ENCODE results near the gene SUMO3. TPM values are rescaled to one million over a fixed set of nuclear protein-coding genes. Genes with fewer than 3 reads are reported as not detected.

Gene SUMO3
- polyA plus RNA-seq, 1 of the 3 experiments (the other 2 are of a cell fraction) = 125 TPM

DNA sequence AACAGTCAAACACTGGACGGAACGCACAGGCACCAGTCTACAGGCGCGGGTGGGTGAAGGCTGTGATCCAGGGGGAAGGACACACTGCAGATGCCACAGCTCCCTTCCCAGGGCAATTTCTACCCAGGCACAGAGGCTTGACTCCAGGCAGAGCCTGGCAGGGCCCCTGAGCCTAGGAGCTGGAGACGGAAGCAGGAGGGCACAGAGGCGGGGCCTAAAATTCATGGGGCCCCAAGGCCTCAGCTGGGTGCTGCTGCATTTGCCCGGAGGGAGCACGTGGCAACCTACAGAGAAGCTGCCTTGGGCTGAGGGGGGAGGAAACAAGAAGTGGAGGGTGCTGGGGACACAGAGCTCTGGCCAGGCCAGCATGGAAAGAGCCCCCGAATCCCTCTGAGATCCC, 57.5 kb downstream of the SUMO3 start (continued):
- TF ChIP-seq, protein P1, sequence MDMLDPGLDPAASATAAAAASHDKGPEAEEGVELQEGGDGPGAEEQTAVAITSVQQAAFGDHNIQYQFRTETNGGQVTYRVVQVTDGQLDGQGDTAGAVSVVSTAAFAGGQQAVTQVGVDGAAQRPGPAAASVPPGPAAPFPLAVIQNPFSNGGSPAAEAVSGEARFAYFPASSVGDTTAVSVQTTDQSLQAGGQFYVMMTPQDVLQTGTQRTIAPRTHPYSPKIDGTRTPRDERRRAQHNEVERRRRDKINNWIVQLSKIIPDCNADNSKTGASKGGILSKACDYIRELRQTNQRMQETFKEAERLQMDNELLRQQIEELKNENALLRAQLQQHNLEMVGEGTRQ (IDR thresholded peaks at IDR 0.05; ENCODE audit: borderline replicate concordance, low read depth, low read length) = no peak
- TF ChIP-seq RCOR1 (IDR thresholded peaks at IDR 0.05; ENCODE audit: low read length) (no peak), EZH2phosphoT487 (IDR thresholded peaks at IDR 0.05; ENCODE audit: borderline replicate concordance, low read depth) (no peak), POLR2AphosphoS5 (IDR thresholded peaks at IDR 0.05; ENCODE audit: low read depth, low read length) (no peak)
- TF ChIP-seq, protein P2, sequence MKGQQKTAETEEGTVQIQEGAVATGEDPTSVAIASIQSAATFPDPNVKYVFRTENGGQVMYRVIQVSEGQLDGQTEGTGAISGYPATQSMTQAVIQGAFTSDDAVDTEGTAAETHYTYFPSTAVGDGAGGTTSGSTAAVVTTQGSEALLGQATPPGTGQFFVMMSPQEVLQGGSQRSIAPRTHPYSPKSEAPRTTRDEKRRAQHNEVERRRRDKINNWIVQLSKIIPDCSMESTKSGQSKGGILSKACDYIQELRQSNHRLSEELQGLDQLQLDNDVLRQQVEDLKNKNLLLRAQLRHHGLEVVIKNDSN (IDR thresholded peaks at IDR 0.05; ENCODE audit: borderline replicate concordance, low read depth) = no peak

DNA sequence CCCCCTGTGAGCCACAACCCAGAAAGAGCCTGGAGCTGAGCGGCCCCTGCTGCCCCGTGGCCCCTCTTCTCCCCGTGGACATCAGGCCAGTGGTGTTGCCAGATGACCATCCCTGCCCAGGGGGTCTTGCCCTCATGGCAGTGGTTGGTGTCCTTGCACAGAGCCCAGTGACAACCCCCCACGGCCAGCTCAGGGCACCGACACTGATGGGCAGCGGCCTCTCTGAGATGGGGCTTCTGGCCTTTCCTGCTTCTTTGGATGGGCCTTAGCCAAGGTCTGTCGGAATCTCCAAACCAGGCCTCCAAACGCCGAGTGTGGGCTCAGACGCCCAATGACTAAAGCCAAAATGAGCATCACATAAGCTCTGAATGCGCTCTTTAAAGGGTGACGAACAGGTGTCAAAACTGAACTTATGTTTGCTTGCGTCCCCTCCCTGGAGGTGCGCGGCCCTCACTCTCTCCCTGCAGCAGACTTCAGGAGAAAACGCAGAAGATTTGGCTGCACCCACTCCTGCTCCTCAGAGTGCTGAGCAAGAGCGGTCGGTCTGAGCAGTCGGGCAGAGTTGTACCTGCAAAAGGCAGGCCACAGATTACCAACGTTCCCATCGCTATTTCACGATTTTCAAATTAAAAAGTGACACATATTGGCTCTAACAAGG, 58.1 kb downstream of the SUMO3 start:
- Histone ChIP-seq H3K4me1 (ENCODE audit: control insufficient read depth in 1 of 2, insufficient read depth in 2 of 2, low read depth in 1 of 2, low read length in 1 of 2) (peaks cover 0 to 2% of the 10 kb centered on the region in 2 experiments; a peak in 1 of 4 replicates), H3K4me3 (ENCODE audit: low read depth in 2 of 2, low read length in 1 of 2) (no peak overlapping the region), H3K9me2 (no peaks in the 10 kb centered on the region), H4K20me1 (ENCODE audit: insufficient read depth) (no peaks in the 10 kb centered on the region), H3K9ac (no peak overlapping the region), H3K4me2 (no peak overlapping the region), H3K27me3 (ENCODE audit: insufficient read depth) (no peaks in the 10 kb centered on the region), H2AFZ (ENCODE audit: low read depth) (no peak overlapping the region), H3F3A (replicated peaks; ENCODE audit: insufficient read depth) (no peaks in the 10 kb centered on the region), H3K9me3 (no peaks in the 10 kb centered on the region), H3K79me2 (ENCODE audit: insufficient read depth) (no peaks in the 10 kb centered on the region), H3K36me3 (replicated peaks in 1 of 2; ENCODE audit: control insufficient read depth in 1 of 2, insufficient read depth in 2 of 2, low read length in 1 of 2) (no peaks in the 10 kb centered on the region), H3K27ac (ENCODE audit: low read depth in 2 of 2, low read length in 1 of 2) (no peak overlapping the region)
- ChIA-PET POLR2A (no interaction called here), CTCF (interaction anchor here (1.1 to 1.5 kb wide), 3 partner anchors 8 to 34 kb away, joined by 3 to 6 read pairs (median 3); no protein-coding TSS in a partner anchor)
- no peak for DNase-seq
- WGBS (ENCODE audit: low lambda C conversion rate) = 82% methylated on average over 17 of the region's 22 CpGs
- TF ChIP-seq MEF2A (IDR thresholded peaks at IDR 0.05; ENCODE audit: borderline replicate concordance, low read depth) (no peak), SMC3 (IDR thresholded peaks at IDR 0.05; ENCODE audit: low read depth, low read length) (no peak), FOXJ3 (CRISPR knock-in tag; IDR thresholded peaks at IDR 0.05) (no peak), RXRA (IDR thresholded peaks at IDR 0.05; ENCODE audit: borderline replicate concordance, low read depth) (no peak), POLR2AphosphoS5 (IDR thresholded peaks at IDR 0.05; ENCODE audit: low read depth, low read length) (no peak), CHD2 (IDR thresholded peaks at IDR 0.05; ENCODE audit: low read length, partially characterized antibody) (no peak), JUND (IDR thresholded peaks at IDR 0.05) (no peak), SIN3A (IDR thresholded peaks at IDR 0.05; ENCODE audit: borderline replicate concordance, low read depth, low read length) (no peak), YY1 (IDR thresholded peaks at IDR 0.05; ENCODE audit: low read depth) (no peak), FOSL2 (IDR thresholded peaks at IDR 0.05; ENCODE audit: borderline replicate concordance, low read depth) (no peak), RCOR1 (IDR thresholded peaks at IDR 0.05; ENCODE audit: low read length) (no peak), MXI1 (IDR thresholded peaks at IDR 0.05; ENCODE audit: low read depth, low read length) (no peak)
- TF ChIP-seq, protein P3, sequence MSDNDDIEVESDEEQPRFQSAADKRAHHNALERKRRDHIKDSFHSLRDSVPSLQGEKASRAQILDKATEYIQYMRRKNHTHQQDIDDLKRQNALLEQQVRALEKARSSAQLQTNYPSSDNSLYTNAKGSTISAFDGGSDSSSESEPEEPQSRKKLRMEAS (IDR thresholded peaks at IDR 0.05; ENCODE audit: low read depth) = no peak
- TF ChIP-seq, protein P4, sequence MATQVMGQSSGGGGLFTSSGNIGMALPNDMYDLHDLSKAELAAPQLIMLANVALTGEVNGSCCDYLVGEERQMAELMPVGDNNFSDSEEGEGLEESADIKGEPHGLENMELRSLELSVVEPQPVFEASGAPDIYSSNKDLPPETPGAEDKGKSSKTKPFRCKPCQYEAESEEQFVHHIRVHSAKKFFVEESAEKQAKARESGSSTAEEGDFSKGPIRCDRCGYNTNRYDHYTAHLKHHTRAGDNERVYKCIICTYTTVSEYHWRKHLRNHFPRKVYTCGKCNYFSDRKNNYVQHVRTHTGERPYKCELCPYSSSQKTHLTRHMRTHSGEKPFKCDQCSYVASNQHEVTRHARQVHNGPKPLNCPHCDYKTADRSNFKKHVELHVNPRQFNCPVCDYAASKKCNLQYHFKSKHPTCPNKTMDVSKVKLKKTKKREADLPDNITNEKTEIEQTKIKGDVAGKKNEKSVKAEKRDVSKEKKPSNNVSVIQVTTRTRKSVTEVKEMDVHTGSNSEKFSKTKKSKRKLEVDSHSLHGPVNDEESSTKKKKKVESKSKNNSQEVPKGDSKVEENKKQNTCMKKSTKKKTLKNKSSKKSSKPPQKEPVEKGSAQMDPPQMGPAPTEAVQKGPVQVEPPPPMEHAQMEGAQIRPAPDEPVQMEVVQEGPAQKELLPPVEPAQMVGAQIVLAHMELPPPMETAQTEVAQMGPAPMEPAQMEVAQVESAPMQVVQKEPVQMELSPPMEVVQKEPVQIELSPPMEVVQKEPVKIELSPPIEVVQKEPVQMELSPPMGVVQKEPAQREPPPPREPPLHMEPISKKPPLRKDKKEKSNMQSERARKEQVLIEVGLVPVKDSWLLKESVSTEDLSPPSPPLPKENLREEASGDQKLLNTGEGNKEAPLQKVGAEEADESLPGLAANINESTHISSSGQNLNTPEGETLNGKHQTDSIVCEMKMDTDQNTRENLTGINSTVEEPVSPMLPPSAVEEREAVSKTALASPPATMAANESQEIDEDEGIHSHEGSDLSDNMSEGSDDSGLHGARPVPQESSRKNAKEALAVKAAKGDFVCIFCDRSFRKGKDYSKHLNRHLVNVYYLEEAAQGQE (IDR thresholded peaks at IDR 0.05; ENCODE audit: low read depth, low read length) = no peak

Data from SK-N-SH (cell line).